LNCaP clone FGC (cell line): ENCODE results near the gene NOC4L.

Experiments
- DNase-seq: peaks from one replicate; pipeline ENCODE4 v3.0.0-alpha.2; 2011; ENCODE audit warnings: low read depth
- H3K4me3 ChIP-seq: 2 replicates; pipeline ENCODE4 v1.5.1; 2011; ENCODE audit warnings: mild to moderate bottlenecking, low read depth, low read length, control low read depth
- TF ChIP-seq, protein P1 (sequence below): IDR thresholded peaks from 2 replicates; pipeline ENCODE4 v1.5.1; 2012; ENCODE audit warnings: mild to moderate bottlenecking; ENCODE audit not compliant: control insufficient read depth, insufficient read depth; ENCODE audit errors: extremely low read depth

NOC4L gene

DNA sequence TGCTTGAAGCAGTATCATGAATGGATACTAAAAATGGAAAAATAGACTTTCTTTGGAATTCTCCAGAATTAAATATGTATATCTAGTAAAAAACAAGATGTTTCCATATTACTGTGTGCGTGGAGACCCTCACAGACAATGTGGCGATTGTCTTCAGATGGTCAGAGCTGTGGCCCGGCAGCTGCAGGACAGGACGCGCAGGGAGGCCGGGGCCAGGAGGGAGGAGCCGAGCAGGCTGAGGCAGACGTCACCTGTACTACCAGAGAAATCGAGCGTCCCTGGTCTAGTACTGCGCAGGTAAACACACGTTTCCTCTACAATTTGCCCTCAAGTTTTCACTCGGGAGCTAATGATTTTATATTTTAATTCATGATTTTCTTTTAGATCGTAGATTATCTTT lies 23.0 kb upstream of the NOC4L start:
- TF ChIP-seq, protein P1, sequence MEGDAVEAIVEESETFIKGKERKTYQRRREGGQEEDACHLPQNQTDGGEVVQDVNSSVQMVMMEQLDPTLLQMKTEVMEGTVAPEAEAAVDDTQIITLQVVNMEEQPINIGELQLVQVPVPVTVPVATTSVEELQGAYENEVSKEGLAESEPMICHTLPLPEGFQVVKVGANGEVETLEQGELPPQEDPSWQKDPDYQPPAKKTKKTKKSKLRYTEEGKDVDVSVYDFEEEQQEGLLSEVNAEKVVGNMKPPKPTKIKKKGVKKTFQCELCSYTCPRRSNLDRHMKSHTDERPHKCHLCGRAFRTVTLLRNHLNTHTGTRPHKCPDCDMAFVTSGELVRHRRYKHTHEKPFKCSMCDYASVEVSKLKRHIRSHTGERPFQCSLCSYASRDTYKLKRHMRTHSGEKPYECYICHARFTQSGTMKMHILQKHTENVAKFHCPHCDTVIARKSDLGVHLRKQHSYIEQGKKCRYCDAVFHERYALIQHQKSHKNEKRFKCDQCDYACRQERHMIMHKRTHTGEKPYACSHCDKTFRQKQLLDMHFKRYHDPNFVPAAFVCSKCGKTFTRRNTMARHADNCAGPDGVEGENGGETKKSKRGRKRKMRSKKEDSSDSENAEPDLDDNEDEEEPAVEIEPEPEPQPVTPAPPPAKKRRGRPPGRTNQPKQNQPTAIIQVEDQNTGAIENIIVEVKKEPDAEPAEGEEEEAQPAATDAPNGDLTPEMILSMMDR = no peak
- DNase-seq = no peak
- no peak overlapping the region for H3K4me3 ChIP-seq

DNA sequence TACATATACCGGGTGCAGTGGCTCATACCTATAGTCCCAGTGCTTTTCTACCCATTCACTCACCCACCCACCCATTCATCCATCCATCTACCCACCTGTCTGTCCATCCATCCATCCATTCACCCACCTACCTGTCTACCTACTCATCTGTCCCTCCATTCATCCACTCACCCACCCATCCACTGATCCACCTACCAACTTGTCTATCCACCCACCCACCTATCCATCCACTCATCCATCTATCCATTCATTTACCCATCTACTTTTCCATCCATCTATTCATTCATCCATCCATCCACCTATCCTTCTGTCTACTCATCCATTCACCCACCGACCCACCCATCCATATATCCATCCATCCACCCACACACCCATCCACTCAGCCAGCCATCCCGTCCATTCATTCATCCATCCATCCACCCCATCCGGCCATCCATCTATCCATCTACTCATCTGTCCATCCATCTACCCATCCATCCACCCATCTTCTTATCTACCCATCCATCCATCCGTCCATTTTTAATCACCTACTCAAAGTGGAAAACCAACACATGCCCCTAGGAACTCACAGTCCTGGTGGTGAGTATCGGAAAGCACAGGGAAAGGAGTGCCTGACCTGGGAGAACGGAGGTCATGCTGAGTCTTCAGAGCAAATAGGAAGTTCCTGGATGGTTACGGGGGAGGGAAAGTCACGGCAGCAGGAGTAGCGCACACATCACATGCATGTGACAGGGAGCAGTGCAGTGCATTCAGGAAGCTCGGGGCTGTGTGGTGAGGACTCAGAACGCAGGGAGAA lies 20.1 kb upstream of the NOC4L start:
- DNase-seq = no peak
- H3K4me3 ChIP-seq = no peak overlapping the region

DNA sequence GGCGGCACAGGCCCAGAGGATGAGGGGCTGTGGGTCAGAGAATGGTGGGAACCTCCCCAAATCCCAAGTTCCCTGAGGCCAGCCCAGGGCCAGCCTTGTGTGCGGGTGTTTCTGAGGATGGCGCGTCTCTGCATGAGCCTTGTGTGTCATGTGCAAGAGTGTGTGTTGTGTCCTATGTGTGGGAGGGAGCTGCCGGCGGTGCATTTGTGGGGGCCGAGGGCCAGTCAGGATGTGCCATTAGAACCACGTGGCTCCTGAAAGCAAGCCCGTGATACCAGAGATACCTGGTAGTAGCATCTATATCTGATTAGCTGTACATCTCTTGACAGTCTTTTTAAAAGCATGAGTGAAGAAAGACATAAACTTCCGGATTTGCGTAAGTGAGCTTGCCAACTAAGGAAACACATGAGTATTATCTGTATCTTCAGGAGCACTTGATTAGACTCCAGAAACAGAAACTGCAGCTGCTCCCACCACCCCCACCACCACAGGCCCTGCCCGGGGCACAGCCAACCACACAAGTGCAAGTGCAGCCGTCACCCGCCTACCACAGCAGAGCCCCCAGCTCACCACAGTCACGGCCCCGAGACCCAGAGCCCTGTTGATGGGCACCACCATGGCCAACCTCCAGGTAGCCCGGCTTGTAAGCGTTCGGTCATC lies 19.4 kb upstream of the NOC4L start:
- TF ChIP-seq, protein P1 = no peak
- no peak overlapping the region for H3K4me3 ChIP-seq
- DNase-seq = no peak

More for the DNA sequence above, 20.1 kb upstream of the NOC4L start:
- TF ChIP-seq, protein P1 = no peak

DNA sequence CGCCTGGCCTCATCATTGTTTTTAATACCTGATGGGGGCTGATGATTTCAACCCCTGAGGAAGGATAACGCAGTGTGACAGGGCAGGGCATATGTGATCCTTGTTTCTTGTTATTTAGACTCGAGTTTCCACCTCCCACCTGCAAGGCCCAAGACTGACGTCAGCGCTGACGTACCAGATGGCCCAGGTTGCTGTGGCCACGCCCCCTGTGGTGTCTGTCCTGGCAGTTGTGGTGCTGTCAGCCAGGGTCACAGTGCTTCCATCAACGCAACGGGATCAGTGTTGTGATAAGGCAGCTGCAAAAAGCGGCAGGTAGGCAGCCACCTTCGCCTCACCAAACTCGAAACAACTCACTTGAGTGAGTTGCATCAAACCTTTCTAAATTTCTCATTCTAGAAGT lies 18.5 kb upstream of the NOC4L start:
- no peak overlapping the region for H3K4me3 ChIP-seq
- DNase-seq = no peak
- TF ChIP-seq, protein P1 = no peak

DNA sequence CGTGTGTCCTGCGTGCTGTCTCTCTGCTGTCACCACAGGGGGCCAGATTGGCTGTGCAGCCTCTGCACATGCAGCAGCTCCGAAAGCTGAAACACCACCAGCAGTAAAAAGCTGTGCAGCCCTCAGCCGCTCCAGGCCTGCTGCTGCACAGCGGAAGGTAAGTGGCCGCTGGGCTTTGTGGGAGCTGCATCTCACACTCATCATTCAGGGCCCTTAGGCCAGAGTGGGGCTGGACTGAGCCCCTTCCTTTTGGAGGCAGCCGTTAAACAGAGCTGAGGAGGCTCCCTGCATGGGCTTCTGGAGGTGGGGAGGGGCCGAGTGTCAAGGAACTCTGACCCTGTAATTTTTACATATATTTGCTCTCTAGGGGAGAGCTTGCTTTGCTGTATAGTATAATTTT lies 17.2 kb upstream of the NOC4L start:
- DNase-seq = no peak
- TF ChIP-seq, protein P1 = no peak
- H3K4me3 ChIP-seq = no peak overlapping the region

DNA sequence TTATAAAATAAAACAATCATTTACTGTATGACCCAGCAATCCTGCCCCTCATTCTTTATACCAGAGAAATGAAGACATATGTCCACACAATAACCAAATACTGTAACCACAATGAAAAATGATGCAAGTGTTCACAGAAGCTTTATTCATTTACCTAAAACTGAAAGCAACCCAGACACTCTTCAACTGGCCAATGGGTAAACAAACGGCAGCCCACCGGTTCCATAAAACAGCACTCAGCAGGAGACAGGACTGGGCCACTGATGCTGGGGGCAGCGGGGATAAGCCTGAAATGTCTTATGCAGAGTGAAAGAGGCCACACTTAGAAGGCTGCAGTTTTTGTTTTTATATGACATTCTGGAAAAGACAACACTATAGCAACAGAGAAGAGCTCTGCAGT lies 15.2 kb upstream of the NOC4L start:
- no peak overlapping the region for H3K4me3 ChIP-seq
- TF ChIP-seq, protein P1 = no peak
- DNase-seq = no peak
